Measurements from ENCODE around the gene SDK1. TPM values are rescaled to one million over a fixed set of nuclear protein-coding genes. Genes with fewer than 3 reads are reported as not detected.

Gene SDK1
- total and polyA plus RNA-seq, 7 donors: 0.31 to 2.4 (median 1.3) TPM

DNA sequence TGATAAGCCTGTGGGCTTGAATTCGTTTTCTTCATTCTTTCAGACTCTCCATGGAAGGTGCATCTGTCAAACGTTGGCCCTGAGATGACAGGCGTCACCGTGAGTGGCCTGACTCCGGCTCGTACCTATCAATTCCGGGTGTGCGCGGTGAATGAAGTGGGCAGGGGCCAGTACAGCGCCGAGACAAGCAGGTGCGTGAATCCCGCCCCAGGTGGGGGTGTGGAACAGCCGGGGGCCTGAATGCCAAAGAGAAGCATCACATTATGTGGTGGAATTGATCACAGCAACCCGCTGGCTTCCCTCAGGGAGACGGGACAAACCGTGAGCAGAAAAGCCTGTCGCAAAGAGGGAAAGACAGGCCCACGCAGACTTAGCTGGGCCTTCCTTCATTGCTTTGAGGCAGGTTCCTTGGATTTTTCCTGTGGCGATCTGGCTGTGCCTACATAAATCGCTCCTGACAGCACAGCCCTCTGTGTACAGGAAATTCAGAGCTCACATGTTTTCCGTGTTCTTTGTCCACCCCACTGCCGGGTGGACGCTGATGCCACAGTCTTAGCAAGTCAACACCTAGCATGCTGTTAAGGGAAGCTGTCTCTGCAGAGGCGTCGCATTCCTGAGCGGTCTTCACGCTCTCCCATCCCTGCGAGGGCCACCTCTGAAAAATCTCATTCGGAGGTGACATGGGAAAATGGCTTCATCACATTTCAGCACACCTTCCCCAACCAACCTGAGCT is 710.0 kb downstream of the SDK1 start:
- Histone ChIP-seq H3K4me1 (no peaks in the 10 kb centered on the region), H3K36me3 (ENCODE audit: insufficient read depth in 1 of 2, low read depth in 1 of 2) (no peaks in the 10 kb centered on the region), H3K27ac (no peak overlapping the region), H3K27me3 (ENCODE audit: insufficient read depth in 3 of 3, low read length in 2 of 3) (peaks cover 0 to 21% (median 2%) of the 10 kb centered on the region in 3 donors), H3K9me3 (no peaks in the 10 kb centered on the region), H3K4me3 (no peak overlapping the region)
- ATAC-seq: no peak
- WGBS, 3 donors: 70 to 78% (median 75%) methylated on average over 30 of the region's 30 CpGs
- no peak for DNase-seq
- no peak for TF ChIP-seq CTCF (IDR thresholded peaks at IDR 0.05)
- intact Hi-C loops (cut with DNase I): no loop called here

DNA sequence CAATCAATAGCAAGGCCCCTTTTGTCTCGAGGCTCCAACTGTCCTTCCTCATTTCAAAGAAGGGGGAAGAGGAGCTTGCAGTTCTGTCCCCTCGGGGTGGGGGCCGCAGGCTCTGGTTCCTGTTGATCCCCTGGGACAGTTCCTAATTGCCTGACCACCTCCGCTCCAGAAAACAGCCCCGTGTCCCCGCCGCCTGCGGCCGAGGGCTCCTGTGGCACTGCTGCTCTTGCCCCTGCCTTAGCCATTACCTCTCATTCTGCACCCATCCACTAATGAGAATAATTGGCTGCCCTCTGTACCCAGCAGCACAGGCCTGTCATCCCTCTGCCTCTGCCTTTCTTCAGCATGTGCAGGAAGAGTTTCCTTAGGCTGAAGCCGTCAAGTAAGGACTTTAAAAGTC is 712.7 kb downstream of the SDK1 start:
- peaks cover 0 to 21% (median 2%) of the 10 kb centered on the region in 3 donors for H3K27me3 ChIP-seq (ENCODE audit: insufficient read depth in 3 of 3, low read length in 2 of 3)
- no peak overlapping the region for H3K4me3 ChIP-seq
- H3K4me1 ChIP-seq: no peaks in the 10 kb centered on the region
- 85 to 91% (median 85%) methylated on average over 10 of the region's 10 CpGs for WGBS, 3 donors
- H3K9me3 ChIP-seq: no peaks in the 10 kb centered on the region
- ATAC-seq (no peak), DNase-seq (no peak)
- no peak overlapping the region for H3K27ac ChIP-seq
- H3K36me3 ChIP-seq (ENCODE audit: insufficient read depth in 1 of 2, low read depth in 1 of 2): no peaks in the 10 kb centered on the region
- no peak for TF ChIP-seq CTCF (IDR thresholded peaks at IDR 0.05)
- intact Hi-C loops (cut with DNase I): no loop called here

DNA sequence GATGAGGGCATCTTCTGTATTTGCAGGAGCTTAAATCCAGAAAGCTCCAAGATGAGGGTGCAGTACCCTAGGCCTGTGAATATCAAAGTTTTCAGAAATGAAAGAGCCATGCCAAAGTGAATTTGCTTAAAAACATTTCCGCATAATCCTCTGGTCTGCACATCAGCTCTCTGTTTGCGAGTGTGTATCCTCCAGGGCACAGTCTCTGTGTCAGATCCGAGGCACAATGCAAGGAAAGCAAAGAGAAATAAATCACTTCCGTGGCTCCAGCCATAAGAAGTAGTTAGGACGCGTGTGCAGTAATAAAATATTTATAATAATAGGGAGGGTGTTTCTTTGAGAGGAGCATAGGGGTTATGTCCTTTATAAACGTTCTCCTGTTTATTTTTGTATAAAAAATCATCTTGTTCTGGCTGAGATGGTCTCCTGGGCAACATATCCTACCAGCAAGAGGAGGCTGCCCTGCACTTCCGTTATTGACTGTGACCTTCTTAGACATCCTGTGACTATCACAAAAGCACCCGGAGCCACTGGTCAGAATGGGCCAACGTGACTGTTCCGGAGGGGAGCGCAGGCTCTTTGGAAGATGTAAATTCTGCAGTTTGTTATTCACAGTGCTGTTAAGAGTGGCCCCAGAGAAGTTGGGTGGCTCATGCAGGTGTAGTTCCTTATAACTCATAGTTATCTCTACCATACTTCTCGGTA is 713.4 kb downstream of the SDK1 start:
- Histone ChIP-seq H3K4me3 (no peak overlapping the region), H3K27ac (no peak overlapping the region), H3K9me3 (no peaks in the 10 kb centered on the region), H3K36me3 (ENCODE audit: insufficient read depth in 1 of 2, low read depth in 1 of 2) (no peaks in the 10 kb centered on the region), H3K4me1 (no peaks in the 10 kb centered on the region), H3K27me3 (ENCODE audit: insufficient read depth in 3 of 3, low read length in 2 of 3) (peaks cover 0 to 14% (median 1%) of the 10 kb centered on the region in 3 donors)
- intact Hi-C loops (cut with DNase I): no loop called here
- ATAC-seq (no peak), DNase-seq (no peak)
- TF ChIP-seq CTCF (IDR thresholded peaks at IDR 0.05): no peak
- WGBS, 3 donors: 70 to 74% (median 72%) methylated on average over 13 of the region's 13 CpGs

DNA sequence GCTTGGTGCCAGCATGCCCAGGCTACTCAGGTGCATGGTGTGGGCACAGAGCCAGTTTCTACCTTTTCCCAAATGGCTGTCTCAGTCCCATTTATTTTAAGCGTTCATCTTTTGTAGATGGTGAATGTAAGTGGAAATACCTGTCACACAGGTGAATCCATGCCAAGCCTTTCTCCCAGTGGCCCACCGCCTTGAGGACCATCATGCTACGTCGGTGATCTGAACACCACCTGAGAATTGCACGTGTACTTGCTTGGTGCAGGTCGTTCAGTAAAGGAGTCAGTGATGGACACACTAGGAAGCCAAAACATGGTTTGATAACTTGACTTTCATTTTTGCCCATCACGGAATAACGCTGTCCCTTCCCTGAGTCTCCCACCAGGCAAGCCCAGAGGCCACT is 714.3 kb downstream of the SDK1 start:
- Histone ChIP-seq H3K27me3 (ENCODE audit: insufficient read depth in 3 of 3, low read length in 2 of 3) (peaks cover 0 to 6% (median 4%) of the 10 kb centered on the region in 3 donors), H3K36me3 (ENCODE audit: insufficient read depth in 1 of 2, low read depth in 1 of 2) (no peaks in the 10 kb centered on the region), H3K27ac (no peak overlapping the region), H3K4me1 (no peaks in the 10 kb centered on the region), H3K4me3 (no peak overlapping the region), H3K9me3 (no peaks in the 10 kb centered on the region)
- no peak for TF ChIP-seq CTCF (IDR thresholded peaks at IDR 0.05)
- ATAC-seq (no peak), DNase-seq (no peak)
- intact Hi-C loops (cut with DNase I): no loop called here
- 95 to 97% (median 96%) methylated on average over 8 of the region's 8 CpGs for WGBS, 3 donors

All from psoas muscle (tissue), 8 donors.